22Rv1 (cell line): ENCODE results near the gene TNRC6B.

ENCODE experiments used
- H3K27ac ChIP-seq: fragments of 450-650 bp; 2 replicates; pipeline ENCODE4 v1.5.1; 2017
- ZFX ChIP-seq: fragments of 450-650 bp; IDR thresholded peaks from 2 replicates; pipeline ENCODE4 v1.6.1; 2017; ENCODE audit warnings: antibody characterized with exemption, borderline replicate concordance
- TF ChIP-seq, protein P1 (sequence below): fragments of 450-650 bp; IDR thresholded peaks from 2 replicates; pipeline ENCODE4 v1.5.1; 2017; ENCODE audit warnings: mild to moderate bottlenecking

TNRC6B gene

GRCh38 chr22:40329466-40329865, 151.7 kb downstream of the TNRC6B start:
- TF ChIP-seq ZFX = no peak
- TF ChIP-seq, protein P1, sequence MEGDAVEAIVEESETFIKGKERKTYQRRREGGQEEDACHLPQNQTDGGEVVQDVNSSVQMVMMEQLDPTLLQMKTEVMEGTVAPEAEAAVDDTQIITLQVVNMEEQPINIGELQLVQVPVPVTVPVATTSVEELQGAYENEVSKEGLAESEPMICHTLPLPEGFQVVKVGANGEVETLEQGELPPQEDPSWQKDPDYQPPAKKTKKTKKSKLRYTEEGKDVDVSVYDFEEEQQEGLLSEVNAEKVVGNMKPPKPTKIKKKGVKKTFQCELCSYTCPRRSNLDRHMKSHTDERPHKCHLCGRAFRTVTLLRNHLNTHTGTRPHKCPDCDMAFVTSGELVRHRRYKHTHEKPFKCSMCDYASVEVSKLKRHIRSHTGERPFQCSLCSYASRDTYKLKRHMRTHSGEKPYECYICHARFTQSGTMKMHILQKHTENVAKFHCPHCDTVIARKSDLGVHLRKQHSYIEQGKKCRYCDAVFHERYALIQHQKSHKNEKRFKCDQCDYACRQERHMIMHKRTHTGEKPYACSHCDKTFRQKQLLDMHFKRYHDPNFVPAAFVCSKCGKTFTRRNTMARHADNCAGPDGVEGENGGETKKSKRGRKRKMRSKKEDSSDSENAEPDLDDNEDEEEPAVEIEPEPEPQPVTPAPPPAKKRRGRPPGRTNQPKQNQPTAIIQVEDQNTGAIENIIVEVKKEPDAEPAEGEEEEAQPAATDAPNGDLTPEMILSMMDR = no peak
- no peak overlapping the region for H3K27ac ChIP-seq

DNA sequence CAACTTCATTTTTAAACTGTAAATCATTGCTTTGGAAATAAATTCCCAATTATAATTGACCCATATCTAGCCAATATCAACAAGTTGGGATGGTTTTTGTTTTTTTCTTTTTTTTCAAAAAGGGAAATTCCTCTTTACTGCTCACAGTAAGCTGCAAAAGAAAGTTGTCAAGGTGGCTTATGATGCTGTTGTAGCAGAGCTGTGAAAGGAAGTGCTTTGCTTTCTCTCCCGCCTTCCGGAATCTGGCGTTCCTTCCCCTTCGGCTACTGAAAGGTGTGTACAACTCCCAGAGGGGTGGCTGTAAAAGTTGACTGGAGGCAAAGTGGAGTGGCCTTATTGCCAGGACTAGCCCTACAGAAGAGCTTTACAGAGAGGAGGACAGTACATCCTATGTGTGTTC, 152.4 kb downstream of the TNRC6B start:
- TF ChIP-seq ZFX = no peak
- TF ChIP-seq, protein P1 = no peak
- H3K27ac ChIP-seq = no peak overlapping the region

- TF ChIP-seq, protein P1 = no peak
- TF ChIP-seq ZFX = no peak
- H3K27ac ChIP-seq = no peak overlapping the region
These were observed 152.9 kb downstream of the TNRC6B start for GRCh38 chr22:40330615-40331014.

DNA sequence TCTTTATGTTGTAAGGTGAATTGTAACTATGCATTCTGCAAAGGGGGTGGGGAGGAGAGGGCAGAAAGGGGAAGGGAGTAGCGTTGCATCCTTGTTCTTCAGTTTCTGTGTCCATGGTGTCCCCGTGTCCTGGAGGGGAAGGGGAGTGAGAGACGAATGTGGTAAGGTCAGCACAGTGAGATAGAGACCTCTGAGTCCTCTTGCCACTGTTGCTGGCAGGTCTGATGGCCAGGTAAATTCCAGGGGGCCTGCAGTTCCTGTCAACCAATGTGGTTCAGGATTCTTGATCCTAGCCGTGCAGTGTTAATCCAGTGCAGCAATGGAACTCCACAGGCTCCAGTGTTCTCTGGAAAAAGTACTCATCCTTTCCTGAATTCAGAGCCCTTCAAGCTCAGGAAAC, 154.0 kb downstream of the TNRC6B start:
- no peak overlapping the region for H3K27ac ChIP-seq
- no peak for TF ChIP-seq ZFX
- TF ChIP-seq, protein P1 = no peak

DNA sequence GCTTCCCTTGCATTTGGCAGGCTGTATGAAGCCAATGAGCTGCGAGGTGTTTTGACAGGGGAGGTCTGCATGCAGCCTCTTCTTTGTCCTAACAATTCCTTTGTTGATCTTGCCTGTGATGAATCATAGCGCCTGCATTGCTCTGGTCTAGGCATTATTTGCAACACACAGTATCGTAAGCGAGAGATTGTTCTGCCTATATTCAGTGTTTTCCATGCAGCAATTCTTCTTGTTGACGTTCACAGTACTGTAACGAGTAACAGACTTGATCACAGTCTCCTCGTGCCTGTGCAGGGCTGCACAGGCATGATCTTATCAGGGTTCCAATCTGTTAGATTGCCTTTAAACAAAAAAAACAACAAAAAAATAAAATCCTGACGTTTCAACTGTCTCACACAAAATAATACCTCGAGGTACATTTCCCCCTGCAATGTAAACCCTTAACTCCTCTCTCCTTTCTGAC, 154.6 kb downstream of the TNRC6B start:
- TF ChIP-seq, protein P1 = no peak
- TF ChIP-seq ZFX = no peak

GRCh38 chr22:40334060-40334459, 156.3 kb downstream of the TNRC6B start:
- H3K27ac ChIP-seq = no peak overlapping the region

More for the DNA sequence above, 154.6 kb downstream of the TNRC6B start:
- H3K27ac ChIP-seq = no peak overlapping the region

DNA sequence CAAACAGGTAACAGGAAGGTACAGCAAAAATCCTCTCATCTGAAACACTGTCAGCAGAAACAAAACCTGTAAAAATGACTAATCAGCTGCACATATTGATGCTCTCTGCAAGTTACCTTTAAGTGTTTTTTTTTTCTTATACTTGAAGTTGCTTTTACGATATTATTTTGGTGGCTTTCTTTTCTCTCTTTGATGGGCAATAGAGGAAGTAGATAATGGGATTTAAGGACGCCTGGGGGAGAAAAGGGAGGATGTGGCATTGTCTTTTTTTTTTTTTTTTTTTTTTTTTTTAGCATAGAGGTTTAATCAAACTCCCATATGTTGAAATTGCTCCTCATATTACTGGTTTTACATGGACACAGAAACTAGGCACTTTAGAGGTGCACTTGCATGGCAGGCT, 157.2 kb downstream of the TNRC6B start:
- TF ChIP-seq ZFX = no peak
- TF ChIP-seq, protein P1 = no peak
- H3K27ac ChIP-seq = no peak overlapping the region

More at GRCh38 chr22:40334060-40334459, 156.3 kb downstream of the TNRC6B start:
- TF ChIP-seq ZFX = no peak
- TF ChIP-seq, protein P1 = no peak
